HG03108 (cell line): ENCODE measurements around the gene SLC10A3.
"Not testable (repeated sequence)": the region's sequence is repeated elsewhere in the genome, so short reads cannot be mapped to it uniquely, and the experiment has no call there.

ENCODE experiments used
- ATAC-seq: cut with Tn5 transposase; IDR thresholded peaks from one replicate; pipeline ENCODE4 v1.9.1; 2021; ENCODE audit warnings: moderate library complexity; ENCODE audit not compliant: unreplicated experiment

Gene SLC10A3

DNA sequence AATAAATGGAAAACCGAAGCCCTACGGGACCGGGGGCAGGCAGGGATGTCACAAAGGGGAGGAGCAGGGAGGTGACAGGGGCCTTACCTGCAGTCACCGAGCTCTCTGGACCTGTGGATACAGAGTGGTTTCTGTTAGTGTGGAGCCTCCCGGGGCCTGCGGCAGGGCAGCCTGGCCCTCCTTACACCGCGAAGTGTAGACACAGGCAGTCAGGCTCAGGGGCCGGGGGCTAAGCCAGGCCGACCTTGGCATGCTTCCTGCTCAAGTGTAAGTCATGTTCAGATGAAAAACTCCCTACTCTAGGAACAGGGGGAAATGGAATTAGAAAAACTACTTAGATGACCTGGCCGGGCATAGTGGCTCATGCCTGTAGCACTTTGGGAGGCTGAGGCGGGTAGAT is 21.3 kb upstream of the SLC10A3 start:
- no peak for ATAC-seq

DNA sequence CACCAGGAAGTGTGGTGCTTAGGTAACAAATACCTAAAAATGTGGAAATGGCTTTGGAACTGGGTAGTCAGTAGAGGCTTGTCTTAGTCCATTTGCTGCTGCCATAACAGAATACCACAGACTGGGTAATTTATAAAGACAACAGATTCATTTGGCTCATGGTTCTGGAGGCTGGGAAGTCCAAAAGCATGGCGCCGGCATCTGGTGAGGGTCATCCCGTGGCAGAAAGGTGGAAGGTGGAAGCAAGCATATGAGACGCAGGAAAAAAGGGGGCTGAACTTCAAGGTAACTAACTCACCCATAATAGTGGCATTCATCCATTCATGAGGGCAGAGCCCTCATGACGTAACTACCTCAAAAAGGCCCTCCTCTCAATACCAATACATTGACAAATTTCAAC is 19.0 kb upstream of the SLC10A3 start:
- ATAC-seq: no peak

DNA sequence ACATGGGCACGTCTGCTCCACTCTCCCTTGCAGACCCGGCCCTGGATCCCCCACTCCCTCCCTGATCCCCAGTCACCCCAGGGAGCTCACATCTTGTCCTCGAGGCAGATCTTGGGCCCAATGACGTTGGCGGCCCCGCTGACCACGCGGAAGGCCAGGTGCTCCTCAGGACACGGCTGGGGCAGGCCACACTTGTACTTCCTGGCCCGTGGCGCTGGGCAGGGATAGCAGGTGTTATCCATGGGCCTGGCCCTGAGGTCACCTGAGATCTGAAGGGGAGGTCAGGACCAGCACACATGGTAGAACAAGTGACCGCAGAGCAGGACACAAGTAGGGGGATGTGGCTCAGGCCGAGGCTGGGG is 17.9 kb upstream of the SLC10A3 start:
- no peak for ATAC-seq

DNA sequence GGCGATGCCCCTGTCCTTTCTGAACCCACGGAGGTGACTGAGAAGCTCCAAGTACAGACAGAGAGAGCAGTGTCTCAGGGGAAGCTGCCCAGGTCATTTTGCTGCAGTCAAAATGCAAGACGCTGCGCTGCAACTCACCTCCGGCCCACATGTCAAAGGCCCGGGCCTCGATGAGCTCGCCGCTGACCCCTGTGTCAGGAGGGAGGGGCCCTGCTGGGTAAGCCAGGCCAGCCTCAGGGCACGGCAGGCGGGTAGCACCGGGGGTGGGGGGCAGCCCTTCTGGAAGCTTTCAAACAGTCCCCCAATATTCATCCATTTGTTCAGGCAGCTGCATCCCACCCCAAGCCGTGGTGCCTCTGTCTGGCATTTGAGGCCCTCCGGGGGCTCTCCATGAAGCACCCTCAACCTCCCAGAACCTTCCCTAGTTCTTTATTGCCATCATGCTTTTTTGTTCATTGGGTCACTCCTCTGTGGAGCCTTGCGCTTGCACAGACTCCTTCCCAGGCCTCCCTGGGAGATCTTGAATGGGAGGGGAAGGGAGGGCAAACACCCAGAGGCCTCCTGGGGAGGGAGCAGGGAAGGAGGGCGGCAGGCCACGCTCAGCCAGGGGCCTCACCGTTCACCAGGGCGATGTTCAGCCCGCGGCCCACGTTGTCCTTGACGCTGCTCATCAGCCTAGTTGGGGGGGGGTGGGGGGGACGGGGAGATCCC is 17.4 kb upstream of the SLC10A3 start:
- no peak for ATAC-seq

DNA sequence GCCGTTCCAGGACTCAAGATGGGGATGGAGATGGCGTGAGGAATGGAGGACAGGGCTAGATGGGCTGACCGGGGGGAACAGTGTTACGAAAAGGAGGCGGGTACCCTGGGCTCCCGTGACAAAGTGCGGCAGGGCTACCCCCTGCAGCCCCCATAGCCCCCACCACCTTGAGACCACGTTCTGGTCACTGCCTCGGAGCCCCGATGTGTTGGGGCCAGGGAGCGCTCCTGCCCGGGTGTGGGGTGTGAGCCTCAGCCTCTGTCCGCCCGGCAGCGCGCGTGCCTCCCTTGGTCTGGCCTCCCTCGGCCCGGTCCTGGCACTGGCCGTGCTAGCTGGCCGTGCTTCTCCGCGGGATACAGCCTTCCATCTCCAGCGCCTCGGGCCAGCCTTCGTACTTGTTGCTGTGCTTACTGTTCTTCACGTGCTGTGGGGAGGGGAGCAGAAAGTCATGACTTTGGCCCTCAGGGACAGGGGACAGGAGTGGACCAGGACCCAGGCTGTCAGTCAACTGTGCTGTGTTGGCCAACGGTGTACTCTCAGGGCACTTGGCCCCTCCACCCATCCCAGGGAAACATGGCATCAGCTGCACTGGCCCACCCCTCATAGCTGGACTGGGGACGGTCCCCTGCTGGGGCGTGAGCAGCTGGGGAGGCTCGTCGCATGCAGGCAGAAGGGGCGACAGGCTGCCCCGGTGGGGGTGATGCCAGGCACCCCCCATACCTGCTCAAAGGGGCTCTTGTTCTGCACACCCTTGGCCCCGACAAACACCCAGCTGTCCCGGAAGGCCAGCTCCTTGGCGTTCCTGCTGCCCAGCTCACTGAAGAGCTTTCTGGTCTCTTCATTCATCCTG is 16.3 kb upstream of the SLC10A3 start:
- no peak for ATAC-seq

DNA sequence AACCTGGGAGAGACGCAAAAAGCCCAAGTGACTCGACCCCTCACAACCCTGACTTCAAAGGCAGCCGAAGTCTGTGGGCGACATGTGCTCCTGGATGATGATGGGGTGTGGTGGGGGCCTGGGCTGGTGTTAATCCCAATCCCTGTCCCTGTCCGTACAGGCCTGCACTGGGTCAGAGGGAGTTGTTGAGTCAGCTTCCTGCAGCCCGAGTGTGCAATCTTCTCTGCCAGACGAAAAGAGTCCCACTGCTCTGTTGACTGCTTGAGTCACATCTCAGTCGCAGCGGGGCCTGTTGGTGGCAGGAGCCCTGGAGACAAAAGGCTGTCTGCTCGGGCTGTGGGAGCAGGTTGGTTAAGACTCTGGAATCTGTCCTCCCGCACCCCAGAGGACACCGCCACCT is 15.3 kb upstream of the SLC10A3 start:
- no peak for ATAC-seq

DNA sequence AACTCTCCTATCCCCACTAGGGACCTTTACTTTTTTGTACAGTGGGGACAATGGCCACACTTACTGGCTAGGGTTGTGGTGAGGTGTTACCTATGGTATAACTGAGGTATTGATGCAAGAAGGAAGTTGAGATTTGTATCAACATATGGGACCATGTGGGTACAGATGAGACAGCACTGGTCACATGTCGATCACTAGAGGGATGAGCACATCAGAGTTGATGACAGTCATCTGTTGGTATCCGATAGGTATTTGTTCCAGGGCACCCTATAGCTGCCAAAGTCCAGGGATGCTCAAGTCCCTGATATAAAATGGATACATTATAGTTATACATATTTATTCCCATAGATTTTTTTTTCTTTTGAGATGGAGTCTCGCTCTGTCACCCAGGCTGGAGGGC is 12.6 kb upstream of the SLC10A3 start:
- no peak for ATAC-seq

DNA sequence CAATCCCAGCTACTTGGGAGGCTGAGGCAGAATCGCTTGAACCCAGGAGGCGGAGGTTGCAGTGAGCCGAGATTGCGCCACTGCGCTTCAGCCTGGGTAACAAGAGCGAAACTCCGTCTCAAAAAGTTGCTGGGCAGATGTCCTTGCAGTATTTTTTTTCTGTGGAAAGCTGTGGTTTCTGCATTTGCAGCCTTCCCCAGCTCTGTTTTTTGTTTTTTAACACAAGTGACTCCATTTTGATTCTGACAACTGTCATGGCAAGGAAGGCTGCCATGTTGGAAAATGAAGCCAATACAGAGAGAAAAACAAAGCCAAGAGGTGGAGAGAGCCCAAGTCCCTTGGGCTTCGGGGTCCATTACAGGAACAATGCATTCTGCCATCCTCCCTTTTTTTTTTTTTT is 11.7 kb upstream of the SLC10A3 start:
- ATAC-seq: no peak

DNA sequence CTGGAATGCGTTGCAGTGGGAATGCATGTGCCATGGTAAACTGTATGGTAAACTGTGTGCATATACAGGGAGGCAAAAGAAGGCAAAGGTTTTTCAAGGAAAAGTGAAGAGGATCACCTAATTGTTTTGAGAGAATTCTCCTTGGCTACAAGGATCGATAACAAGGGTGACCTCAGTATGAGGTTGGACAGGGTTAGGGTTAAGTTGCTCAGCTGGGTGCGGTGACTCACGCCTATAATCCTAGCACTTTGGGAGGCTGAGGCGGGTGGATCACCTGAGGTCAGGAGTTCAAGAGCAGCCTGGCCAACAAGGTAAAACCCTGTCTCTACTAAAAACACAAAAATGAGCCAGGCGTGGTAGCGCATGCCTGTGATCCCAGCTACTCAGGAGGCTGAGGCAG is 11.0 kb upstream of the SLC10A3 start:
- ATAC-seq: not testable (repeated sequence)

DNA sequence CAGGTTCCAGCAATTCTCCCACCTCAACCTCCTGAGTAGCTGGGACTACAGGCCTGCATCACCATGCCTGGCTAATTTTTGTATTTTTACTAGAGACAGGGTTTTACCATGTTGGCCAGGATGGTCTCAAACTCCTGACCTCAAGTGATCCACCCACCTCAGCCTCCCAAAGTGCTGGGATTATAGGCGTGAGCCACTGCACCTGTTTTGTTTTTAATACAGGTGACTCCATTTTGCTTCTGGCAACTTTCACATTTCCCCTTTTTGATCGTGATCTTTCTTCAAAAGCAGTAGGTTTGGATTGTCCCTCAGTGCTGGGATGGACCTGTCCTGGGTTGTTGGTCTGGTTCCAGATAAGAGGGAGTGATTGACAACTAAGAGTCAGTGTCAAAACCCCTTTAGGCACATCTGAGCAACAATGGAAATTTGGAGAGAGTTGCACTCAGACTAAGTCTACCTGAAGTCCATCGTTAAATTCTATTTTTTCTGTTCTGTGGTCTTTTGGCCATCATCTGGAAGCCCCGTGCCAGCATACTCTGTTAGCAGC is 6.2 kb upstream of the SLC10A3 start:
- ATAC-seq: not testable (repeated sequence)

DNA sequence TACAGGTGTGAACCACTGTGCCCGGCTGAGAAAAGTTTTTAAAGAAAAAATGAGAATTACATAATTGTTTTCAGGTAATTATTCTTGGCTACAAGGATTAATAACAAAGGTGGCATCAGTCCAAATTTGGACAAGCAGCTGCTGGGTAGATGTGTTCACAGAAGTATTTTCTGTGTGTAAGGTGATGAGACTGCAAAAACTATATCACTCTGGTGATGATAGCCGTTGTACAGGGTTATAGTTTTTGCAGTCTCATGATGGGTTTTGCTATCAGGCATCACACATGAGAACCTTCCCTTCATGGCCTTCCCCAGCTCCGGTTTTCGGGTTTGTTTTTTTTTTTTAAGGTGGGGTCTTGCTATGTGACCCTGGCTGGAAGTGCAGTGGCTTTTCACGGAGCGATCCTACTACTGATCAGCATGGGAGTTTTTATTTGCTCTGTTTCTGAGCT is 5.1 kb upstream of the SLC10A3 start:
- ATAC-seq: no peak

DNA sequence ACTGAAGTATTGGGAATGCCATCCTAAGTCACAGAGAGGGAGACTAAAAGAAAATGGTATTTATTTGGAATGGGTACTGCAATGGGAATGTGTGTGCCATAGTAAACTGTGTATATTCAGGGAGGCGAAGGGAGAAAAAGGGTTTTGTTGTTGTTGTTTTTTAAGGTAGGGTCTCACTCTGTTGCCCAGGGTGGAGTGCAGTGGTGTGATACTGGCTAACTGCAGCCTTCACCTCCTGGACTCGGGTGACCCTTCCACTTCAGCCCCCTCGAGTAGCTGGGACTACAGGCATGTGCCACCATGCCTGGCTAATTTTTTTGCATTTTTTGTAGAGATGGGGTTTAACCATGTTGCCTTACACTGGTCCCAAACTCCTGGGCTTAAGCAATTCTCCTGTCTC is 4.3 kb upstream of the SLC10A3 start:
- no peak for ATAC-seq

DNA sequence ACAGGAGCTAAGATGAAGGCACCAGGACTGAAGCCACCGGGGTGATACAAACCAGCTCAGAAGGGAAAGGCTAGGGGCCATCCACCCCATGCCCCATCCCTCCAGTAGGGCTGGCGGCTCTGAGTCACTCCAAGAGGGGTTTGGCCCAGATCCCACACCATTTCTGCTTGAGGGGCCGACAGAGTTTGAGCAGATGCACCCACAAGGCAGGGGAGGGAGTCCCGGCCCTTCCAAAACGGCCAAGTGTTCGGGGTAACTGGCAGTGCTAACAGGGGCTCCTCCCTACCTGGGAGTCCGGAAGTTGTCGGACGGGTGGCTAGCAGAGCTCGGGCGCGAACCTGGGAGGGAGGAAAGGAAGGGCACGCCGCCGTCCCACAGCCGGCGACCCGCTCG is 412 bp downstream of the SLC10A3 start:
- peak; percentile 5 for ATAC-seq

DNA sequence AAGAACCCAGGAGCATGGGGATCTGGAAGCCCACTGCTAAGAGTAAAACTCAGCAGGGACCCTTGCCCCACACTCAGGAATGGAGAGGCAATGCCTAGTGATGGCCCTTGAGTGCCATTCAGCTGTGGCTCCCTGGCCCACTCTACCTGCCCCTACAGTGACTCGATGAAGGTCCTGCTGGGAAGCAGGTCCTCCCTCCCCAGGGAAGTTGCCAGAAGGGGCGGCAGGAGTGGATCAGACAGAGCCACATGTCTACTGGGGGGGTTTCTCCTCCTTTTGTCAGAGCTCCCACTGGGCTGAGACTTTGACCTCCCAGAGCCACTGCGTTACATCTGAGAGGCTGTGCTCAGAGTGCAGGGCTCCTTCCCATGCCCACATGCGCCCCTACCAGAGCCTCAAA is 1.2 kb downstream of the SLC10A3 start:
- ATAC-seq: no peak

DNA sequence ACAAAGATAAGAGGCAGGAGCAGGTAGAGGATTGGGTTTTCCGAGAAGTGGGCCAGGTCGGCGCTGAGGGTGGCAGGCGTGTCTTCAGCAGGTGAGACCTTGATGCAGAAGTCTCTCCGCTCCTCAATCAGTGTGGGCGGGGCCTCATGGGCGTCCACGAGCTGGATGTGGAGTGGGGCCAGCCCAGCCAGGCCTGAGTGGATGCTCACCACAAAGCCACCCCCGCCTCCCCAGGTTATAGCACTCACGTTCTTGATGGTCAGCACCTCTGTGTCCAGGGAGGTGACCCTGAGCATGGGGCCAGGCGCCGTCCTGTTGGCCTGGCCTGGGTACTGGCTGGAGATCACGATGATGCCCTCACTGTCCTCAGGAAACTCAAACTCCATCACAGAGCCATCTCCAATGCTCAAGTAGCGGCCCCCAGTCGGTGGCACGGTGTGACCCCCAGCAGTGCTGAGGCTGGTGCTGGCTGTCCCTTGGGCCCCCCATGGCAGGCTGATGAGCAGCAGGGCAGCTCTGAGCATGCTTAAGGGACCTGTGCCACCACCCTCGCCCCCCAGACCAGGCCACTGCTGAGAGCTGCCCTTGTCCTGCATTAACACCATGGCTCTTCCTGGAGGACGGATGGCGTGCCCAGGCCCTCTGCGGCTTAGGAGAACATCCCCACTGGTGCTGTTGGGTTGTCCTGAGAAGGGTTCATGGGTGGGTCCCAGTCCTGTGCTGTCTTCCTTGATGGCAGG is 1.9 kb downstream of the SLC10A3 start:
- no peak for ATAC-seq

DNA sequence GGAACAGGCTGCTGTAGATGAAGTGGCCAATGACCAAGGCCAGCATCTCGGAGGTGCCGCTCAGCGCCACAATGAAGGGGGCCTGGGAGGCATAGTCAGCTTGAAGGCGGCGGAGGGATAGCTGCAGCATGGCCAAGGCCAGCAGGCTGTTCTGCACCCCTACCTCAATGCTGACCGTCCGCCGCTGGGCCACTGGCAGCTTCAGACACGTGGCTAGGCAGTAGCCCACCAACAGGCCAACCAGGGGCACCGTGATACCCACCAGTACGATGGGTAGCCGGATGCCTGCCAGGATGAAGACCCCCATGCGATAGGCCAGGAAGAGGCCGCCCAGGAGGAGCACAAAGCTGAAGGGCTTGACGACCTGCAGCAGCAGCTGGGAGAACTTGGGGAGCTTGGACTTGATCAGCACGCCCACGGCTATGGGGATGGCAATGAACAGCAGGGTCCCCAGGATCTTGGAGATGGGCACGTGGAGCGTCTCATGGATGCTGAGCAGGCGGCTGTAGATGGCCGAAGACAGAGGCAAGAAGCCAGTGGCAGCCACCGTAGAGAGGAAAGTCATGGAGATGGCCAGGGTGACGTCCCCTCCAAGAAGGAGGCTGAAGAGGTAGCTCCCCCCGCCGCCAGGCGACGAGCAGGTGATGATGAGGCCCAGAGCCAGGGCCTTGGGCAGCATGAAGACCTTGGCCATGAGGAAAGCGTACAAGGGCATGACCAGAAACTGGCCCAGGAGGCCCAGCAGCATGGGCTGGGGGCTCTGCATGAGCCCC is 2.7 kb downstream of the SLC10A3 start:
- no peak for ATAC-seq

DNA sequence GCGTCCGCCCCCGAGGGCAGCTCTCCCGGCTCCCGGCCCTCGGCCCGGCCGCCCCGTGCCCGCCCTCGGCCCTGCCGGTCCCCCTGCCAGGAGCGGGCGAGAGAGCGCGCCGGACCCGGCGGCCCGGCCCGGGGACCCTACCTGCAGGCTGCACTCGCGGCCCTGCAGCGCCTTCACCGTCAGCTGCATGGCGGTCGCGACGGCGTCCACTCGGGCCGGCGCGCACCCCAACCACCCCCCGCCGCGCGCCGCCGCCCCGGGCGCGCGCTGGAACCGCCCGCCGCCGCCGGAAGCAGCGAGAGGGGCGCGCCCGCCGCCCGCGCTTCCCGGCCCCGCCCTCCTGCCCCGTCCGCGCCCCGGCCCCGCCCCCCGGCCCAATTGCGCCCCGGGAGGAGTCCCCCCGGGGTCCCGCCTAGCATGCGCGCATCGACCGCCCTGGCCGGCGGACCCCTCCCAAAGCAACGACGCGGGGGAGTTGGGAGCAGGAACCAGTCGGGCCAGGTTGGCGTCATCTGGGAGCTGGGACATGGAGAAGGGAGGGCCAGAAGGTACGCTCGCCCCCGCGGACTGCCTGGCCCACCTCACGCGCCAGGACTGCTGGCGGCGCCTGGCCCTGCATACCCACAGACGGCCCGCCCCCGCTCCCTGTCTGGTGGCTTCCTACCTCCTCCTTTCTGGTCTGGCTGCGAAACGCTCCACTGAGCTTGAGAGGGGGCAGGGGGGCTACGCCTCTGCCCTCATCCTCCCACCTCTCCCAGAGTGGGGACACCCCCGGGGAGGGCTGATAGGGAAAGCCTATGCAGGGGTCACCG is 3.8 kb downstream of the SLC10A3 start, which contains the start of gene UBL4A:
TSS of gene UBL4A (minus strand) at position 220 of the 812 bp plus-strand sequence. CDS start at position 189, 31 bp downstream.
- no peak for ATAC-seq

DNA sequence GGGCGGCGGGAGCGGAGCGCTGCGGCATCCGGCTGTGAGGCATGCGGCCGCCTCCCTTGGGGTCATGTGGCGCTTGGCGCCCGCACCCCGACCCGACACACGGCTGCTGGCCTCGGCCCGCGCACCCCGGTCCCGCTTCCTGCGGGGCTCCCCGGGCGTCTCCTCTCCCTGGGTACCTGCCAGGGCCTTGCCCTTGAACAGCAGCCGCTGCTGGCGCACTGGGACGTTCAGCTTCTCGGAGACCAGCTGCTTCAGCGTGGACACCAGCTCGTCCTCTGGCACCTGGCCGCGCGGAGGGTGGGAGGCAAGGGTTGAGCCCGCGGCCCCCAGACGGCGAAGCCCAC is 4.4 kb downstream of the SLC10A3 start:
- no peak for ATAC-seq

DNA sequence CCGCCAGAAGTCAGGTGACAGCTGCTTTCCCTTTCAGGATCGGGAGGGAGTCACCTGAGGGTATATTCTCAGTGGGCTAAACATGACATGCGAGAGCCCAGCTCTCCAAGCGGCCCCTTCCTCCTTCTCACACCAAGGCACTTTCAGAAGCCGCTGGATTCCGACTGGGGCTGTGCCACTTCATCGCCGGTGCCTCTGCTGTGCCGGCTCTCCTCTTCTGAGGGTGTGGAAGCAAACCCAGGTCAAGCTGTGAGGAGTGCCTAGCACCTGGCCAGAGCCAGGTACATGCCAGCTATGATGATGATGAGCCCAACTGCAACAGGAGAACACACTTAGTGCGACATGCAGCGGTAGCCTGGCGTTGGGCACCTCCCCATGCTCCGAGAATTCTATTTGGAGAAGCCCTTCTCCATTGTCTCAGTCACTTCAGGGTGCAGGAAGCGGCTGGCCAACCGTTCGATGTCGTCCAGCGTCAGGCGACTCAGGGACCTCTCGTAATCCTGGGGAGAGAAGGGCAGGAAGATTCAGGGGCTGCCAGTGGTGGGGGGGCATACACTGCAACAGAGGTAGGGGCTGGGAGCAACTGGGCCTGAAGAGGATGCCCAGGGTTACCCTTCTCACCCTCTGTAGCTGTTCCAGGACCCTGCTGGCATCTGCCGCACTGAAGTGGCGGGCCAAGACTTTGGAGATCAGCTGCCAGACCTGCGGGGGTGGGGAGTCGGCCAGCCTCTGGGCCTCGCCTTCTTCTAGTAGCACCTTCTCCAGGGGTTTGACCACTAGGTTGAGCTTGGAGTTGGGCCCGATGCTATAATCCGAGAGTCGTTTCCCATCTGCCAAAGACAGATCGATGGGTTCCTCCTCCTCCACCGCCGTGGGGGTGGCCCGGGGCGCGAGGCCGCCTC is 5.0 kb downstream of the SLC10A3 start:
- ATAC-seq: no peak
